ENCODE measurements around the gene PRCD.
"Not testable (repeated sequence)": the region's sequence is repeated elsewhere in the genome, so short reads cannot be mapped to it uniquely, and the experiment has no call there.

Gene PRCD

DNA sequence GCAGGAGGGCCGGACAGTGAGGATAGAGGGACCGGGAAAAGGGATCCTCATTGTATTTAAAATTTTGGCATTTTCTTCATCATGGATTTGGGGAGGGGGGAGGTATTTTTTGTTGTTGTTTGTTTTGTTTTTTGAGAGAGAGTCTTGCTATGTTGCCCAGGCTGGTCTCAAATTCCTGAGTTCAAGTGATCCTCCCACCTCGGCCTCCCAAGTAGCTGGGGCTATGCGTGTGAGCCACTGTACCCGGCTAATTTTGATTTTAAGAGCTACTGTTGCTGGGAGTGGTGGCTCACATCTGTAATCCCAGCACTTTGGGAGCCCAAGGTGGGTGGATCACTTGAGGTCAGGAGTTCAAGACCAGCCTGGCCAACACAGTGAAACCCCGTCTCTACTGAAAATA is 25.5 kb upstream of the PRCD start:
- H3K4me1 Mint-ChIP-seq (ENCODE audit: low read depth), result peaks cover 58% of the 10 kb centered on the region
- H3K27me3 Mint-ChIP-seq; H3K36me3 Mint-ChIP-seq (ENCODE audit: low read depth); H3K4me3 Mint-ChIP-seq; H3K9me3 Mint-ChIP-seq: not testable (repeated sequence)
- peak overlapping the region; percentile 97 for H3K27ac Mint-ChIP-seq

DNA sequence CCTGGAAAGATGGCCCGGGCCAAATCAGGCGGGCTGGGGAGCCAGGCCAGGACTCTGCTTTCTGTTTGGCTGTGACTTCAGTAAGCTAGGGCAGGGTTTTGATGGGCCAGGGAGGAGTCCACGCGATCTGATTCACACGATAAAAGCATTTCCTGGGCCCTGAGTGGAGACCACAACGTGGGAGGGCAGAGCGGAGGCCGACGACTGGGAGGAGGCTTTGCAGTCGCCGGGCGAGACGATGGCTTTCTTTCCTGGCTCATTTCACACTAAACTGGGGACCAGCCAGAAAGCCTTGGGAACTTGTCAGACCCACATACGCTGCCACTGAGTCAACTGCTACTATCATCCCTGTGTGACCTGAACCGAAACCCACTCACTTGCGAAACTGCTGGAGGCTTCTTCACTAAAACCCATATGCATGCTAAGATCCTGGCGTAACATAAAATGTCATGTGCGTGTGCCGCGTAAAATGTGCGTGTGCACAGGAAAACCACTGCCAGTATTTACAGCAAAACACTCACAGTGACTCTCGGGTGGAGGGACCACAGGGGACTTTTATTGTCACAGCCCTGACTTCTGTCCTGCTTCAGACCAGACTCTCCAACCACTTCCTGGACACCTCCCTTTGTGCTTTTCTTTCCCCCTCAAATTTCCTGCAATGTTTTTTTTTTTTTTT is 24.4 kb upstream of the PRCD start:
- no peaks in the 10 kb centered on the region for H3K27me3 Mint-ChIP-seq
- H3K4me3 Mint-ChIP-seq, result peak overlapping the region; percentile 69
- H3K27ac Mint-ChIP-seq, result peak overlapping the region; percentile 97
- no peaks in the 10 kb centered on the region for H3K9me3 Mint-ChIP-seq
- no peaks in the 10 kb centered on the region for H3K36me3 Mint-ChIP-seq (ENCODE audit: low read depth)
- peaks cover 58% of the 10 kb centered on the region for H3K4me1 Mint-ChIP-seq (ENCODE audit: low read depth)

DNA sequence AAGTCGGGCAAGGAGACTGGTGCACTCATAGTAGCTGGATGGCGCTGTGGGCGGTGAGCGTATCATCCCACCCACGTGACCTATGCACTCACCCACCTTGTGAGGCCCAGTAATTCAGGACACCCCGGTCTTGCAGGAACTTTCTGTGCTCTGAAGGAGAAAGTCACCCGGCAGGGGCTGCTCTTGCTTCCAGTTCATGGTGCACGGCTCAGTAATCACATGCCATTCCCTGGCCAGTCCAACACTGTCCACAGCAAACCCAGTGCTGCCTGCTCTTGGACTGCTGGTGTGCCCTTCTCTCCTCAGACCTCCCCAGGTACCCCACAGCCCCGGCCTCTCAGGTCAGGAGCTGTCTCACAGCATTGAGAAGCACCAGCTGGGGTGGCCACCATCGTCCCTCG is 22.2 kb upstream of the PRCD start:
- Mint-ChIP-seq H3K4me3 (no peak overlapping the region), H3K36me3 (ENCODE audit: low read depth) (no peaks in the 10 kb centered on the region), H3K27ac (no peak overlapping the region), H3K9me3 (no peaks in the 10 kb centered on the region), H3K4me1 (ENCODE audit: low read depth) (peaks cover 47% of the 10 kb centered on the region), H3K27me3 (no peaks in the 10 kb centered on the region)

DNA sequence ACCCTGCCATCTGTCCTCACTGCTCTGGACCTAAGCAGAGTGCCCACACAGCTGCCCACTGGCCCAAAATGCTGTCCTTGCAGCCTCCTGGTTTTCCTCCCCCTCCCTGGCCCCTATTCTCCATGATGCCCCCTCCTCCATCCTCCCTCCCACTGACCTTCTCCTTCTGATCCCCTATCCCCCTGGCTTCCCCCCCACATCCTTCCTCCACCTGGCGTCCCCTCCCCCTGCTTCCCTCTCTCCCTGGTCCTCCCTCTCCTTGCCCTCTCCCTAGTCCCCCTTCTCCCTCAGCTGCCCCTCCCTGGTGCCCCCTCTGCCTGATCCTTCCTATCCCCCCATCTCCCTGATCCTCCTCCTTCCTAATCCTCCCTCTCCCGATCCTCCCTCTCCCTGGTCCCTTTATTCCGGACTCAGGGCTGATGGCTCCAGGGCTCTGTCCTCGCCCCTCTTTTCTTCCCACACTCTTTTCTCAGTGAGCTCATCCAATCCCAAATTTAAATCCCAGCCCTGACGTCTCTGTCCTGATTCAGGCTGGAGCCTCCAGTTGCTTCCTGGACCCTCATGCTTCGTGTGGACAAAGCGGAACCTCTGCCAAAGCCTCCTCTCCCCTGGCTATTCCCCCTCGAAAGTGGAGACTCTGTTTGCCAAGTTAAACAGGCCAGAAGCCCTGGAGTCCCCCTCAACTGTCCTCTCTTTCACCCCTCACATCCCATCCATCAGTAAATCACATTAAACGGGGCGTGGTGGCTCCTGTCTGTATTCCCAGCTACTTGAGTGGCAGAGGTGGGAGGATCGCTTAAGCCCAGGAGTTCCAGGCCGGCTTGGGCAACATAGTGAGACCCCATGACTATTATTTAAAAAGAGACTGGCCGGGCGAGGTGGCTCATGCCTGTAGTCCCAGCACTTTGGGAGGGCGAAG is 20.5 kb upstream of the PRCD start:
- H3K4me3 Mint-ChIP-seq, result no peak overlapping the region
- H3K9me3 Mint-ChIP-seq, result no peaks in the 10 kb centered on the region
- no peaks in the 10 kb centered on the region for H3K36me3 Mint-ChIP-seq (ENCODE audit: low read depth)
- H3K4me1 Mint-ChIP-seq (ENCODE audit: low read depth), result peaks cover 38% of the 10 kb centered on the region
- no peaks in the 10 kb centered on the region for H3K27me3 Mint-ChIP-seq
- peak overlapping the region; percentile 38 for H3K27ac Mint-ChIP-seq

DNA sequence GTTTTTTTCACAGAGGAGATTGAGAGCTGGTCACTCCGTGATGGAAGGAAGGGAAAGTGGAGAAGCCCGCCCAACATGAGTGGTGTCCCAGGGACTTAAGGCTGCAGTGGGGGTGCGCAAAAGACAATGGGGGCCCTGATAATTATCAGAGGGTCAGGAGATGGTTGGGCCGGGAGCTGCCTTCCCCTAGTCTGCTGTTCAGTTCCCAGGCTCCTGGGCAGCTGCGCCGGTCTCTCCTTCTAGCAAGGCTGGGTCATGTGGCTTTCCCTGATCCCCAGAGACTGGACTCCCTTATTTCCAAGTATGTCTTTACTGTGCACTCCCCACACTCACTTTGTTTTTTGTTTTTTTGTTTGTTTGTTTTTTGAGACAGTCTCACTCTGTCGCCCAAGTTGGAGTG is 18.6 kb upstream of the PRCD start:
- Mint-ChIP-seq H3K9me3 (no peaks in the 10 kb centered on the region), H3K27me3 (no peaks in the 10 kb centered on the region), H3K27ac (peak overlapping the region; percentile 52), H3K4me1 (ENCODE audit: low read depth) (peaks cover 21% of the 10 kb centered on the region), H3K4me3 (no peak overlapping the region), H3K36me3 (ENCODE audit: low read depth) (no peaks in the 10 kb centered on the region)

DNA sequence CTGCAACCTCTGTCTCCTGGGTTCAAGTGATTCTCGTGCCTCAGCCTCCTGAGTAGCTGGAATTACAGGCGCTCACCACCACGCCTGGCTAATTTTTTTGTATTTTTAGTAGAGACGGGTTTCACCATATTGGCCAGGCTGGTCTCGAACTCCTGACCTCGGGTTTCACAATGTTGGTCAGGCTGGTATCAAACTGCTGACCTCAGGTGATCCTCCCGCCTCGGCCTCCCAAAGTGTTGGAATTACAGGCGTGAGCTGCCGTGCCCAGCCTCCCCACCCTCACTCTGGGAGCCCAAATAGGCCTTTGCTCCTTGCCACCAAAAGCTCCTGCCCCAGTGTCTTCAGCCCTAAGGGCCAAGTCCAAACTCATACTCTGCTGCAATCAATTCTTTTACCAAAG is 18.2 kb upstream of the PRCD start:
- H3K27ac Mint-ChIP-seq; H3K4me3 Mint-ChIP-seq; H3K27me3 Mint-ChIP-seq; H3K36me3 Mint-ChIP-seq (ENCODE audit: low read depth); H3K9me3 Mint-ChIP-seq: not testable (repeated sequence)
- peaks cover 17% of the 10 kb centered on the region for H3K4me1 Mint-ChIP-seq (ENCODE audit: low read depth)

DNA sequence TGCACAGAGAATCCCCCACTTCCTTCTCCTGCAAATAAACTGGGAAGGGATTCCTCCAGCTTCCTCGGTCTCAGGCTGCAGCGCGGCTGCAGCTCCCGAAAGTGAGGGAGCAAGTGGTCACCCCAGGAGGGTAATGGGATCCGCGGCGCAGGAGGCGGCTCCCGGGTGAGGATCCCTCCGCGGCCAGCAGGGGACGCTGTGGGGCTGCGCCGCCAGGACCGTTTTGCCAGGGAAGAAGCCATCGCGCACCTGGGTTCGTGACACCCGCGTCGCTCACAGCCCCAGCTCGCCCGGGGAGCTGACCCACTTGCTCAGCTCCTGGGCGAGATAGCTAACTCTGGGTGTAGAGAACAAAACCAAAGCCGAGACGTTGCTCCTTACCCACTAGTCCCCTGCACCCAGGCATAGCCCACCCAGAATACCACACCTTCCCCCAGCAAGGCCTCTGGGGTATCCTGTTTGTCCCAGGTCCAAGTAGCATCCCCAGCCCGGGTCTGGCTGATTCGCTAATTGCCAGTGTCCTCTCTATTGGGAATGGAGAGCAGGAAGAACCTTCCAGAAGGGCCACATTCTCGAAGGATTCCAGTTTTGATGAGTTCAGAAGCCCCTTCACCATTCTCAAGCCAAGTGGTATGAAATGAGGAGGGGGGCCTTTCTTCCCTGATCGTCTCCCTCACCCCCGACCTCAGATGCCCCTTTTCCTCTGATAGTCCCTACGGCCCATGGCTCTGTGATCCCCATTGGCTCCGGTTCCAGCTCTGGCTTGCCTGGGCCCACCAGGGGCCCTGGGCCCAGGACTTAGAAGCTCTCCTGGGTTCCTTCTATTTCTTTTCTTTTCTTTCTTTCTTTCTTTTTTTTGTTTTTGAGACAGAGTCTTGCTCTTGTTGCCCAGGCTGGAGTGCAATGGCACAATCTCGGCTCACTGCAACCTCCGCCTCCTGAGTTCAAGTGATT is 16.5 kb upstream of the PRCD start:
- no peaks in the 10 kb centered on the region for H3K9me3 Mint-ChIP-seq
- H3K27me3 Mint-ChIP-seq, result no peaks in the 10 kb centered on the region
- H3K36me3 Mint-ChIP-seq (ENCODE audit: low read depth), result no peaks in the 10 kb centered on the region
- H3K27ac Mint-ChIP-seq, result no peak overlapping the region
- H3K4me1 Mint-ChIP-seq (ENCODE audit: low read depth), result peaks cover 22% of the 10 kb centered on the region
- no peak overlapping the region for H3K4me3 Mint-ChIP-seq

DNA sequence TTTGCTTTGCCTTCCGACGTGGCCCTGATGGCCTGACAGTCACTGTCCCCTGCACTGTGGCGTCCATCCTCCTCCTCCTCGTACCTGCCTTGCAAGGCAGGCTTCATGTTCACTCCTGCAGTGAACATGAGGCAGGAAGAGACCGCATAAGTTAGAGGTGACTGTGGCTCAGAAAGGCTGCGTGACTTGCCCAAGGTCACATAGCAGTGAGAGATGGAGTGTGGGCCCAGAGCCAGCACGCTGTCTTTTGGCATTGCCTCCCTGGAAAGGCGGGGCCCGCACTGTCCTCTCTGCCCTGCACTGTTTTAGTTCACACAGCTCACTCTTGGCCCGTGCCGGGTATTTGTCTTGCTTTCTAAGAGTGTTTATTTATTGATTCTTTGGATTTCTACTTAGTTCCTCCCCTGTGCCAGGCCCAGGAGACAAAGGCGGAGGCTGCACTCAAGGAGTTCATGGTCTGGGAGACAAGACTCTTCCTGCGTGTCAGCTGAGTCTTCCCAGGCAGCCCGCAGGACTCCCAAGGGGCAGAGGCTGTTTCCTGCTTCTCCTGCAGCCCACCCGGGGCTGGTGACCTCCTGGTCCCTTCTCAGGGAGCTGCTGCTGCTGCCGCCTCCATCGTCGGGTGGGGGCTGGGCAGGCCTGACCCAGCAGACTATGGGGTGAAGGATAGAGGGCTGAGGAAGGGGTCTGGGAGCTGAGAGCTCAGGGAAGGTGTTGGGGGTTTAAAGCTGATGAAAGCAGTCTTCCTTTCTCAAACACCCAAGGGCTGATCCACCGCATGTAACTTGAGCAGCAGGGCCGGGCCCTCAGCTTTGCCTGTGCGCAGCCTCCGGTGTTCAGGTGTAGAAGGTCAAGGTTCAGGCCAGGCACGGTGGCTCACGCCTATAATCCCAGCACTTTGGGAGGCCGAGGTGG is 15.0 kb upstream of the PRCD start:
- no peaks in the 10 kb centered on the region for H3K36me3 Mint-ChIP-seq (ENCODE audit: low read depth)
- H3K27me3 Mint-ChIP-seq, result no peaks in the 10 kb centered on the region
- no peak overlapping the region for H3K27ac Mint-ChIP-seq
- no peaks in the 10 kb centered on the region for H3K9me3 Mint-ChIP-seq
- no peak overlapping the region for H3K4me3 Mint-ChIP-seq
- H3K4me1 Mint-ChIP-seq (ENCODE audit: low read depth), result peaks cover 31% of the 10 kb centered on the region

DNA sequence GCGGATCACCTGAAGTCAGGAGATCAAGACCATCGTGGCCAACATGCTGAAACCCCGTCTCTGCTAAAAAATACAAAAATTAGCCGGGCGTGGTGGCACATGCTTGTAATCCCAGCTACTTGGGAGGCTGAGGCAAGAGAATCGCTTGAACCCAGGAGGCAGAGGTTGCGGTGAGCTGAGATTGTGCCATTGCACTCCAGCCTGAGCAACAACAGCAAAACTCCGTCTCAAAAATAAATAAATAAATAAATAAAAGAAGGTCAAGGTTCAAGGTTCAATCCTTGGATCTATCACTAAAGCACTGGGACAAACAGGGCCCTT is 14.4 kb upstream of the PRCD start:
- H3K4me1 Mint-ChIP-seq (ENCODE audit: low read depth), result peaks cover 36% of the 10 kb centered on the region

DNA sequence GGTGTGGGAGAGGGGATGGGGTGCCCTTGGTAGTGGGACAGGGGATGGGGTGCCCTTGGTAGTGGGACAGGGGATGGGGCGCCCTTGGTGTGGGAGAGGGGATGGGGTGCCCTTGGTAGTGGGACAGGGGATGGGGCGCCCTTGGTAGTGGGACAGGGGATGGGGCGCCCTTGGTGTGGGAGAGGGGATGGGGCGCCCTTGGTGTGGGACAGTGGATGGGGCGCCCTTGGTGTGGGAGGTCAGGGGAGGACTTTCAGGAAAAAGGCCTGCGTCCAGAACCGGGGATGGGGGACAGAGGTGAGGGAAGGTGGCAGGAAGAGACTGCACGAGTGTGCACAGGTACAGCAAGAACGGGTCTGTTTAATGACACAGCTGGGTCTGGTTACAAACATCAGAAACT is 12.8 kb upstream of the PRCD start:
- not testable (repeated sequence) for H3K9me3 Mint-ChIP-seq; H3K36me3 Mint-ChIP-seq (ENCODE audit: low read depth); H3K27me3 Mint-ChIP-seq; H3K27ac Mint-ChIP-seq
- Mint-ChIP-seq H3K4me3 (peak overlapping the region; percentile 53), H3K4me1 (ENCODE audit: low read depth) (peaks cover 36% of the 10 kb centered on the region)

More for the DNA sequence above, 14.4 kb upstream of the PRCD start:
- H3K27ac Mint-ChIP-seq; H3K9me3 Mint-ChIP-seq; H3K27me3 Mint-ChIP-seq; H3K36me3 Mint-ChIP-seq (ENCODE audit: low read depth); H3K4me3 Mint-ChIP-seq: not testable (repeated sequence)

DNA sequence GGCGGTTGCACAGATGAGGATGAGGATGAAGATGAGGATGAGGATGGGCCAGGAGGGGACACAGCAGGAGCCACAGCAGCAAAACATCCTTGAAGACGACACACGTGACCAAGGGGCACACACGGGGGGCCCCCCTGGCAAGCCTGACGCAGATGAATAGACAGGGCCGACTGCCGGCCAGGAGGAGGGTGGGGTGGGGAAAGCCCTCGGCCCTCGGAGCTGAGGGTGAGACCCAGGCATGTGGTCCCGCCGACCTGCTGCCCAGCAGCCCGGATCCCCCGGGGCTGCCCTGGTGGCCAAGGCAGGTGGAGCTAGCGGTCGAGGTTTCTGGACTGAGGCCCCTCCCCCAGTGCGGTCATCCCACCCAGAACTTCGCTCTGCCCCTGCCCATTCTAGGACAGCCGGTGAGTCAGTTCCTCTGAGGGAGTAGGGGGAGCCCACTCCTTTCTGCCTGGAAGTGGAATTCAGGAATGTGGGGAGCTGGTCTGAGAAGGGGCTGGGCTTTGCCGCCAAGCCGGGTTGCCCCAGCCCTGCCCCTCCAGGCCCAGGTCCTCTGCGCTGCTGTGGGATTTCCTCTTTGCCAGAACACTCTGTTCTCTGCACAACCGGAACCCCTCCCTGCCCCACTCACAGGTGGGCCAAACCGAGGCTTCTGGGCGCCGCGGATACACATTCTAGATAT is 12.3 kb upstream of the PRCD start:
- no peak overlapping the region for H3K27ac Mint-ChIP-seq
- no peaks in the 10 kb centered on the region for H3K27me3 Mint-ChIP-seq
- H3K4me1 Mint-ChIP-seq (ENCODE audit: low read depth), result peaks cover 36% of the 10 kb centered on the region
- peak overlapping the region; percentile 53 for H3K4me3 Mint-ChIP-seq
- no peaks in the 10 kb centered on the region for H3K36me3 Mint-ChIP-seq (ENCODE audit: low read depth)
- no peaks in the 10 kb centered on the region for H3K9me3 Mint-ChIP-seq

DNA sequence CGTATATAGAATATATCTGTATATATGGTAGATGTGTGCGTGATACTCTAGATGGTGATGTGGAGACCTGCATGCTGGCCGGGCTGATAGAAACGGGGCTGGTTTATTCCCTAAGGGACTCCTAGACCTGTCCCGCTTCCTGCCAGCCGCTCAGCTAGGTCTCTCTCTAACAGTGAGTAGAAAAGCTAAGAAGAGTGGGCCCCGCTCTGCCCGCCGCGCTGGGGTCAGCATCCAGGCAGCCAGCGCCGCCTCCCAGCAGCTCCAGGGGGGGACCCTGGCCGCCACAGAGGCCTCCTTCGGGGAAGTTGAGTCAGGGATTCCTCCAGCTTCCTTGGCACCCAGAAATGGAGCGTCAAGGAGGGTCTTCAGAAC is 11.7 kb upstream of the PRCD start:
- Mint-ChIP-seq H3K9me3 (no peaks in the 10 kb centered on the region), H3K36me3 (ENCODE audit: low read depth) (no peaks in the 10 kb centered on the region), H3K27me3 (no peaks in the 10 kb centered on the region), H3K4me3 (peak overlapping the region; percentile 59), H3K4me1 (ENCODE audit: low read depth) (peaks cover 33% of the 10 kb centered on the region), H3K27ac (peak overlapping the region; percentile 75)

DNA sequence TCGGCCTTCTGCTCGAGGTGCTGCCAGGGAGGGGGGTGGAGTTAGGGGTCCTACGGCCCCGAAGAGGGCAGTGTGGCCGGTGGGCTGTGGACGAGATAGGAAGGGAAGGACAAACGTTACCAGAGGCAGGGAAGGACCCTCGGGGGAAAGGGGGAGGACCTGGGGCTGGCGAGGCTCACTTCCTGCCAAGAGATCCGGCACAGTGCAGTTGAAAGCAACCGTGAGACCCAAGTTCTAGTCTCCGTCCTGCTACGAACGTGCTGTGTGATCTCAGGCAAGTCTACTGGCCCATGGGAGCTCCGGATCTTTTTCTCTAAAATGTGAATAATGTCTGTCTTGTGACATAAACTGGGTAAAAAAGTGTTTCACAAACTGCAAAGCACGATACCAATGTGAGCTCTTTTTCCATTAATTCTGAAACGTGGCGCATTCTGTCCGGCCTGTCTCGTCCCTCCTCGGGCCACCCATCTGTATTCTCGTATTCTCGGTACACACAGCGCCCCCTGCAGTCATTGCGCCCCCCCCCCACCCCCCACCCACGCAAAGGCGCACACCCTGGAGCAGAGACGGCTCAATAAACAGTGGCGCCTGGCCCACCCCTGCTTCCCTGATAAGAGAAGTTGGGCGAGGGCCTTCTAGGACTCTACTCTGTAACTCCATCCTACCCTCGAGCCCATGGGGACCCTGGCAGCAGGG is 11.2 kb upstream of the PRCD start:
- no peaks in the 10 kb centered on the region for H3K9me3 Mint-ChIP-seq
- H3K36me3 Mint-ChIP-seq (ENCODE audit: low read depth), result no peaks in the 10 kb centered on the region
- peak overlapping the region; percentile 59 for H3K4me3 Mint-ChIP-seq
- H3K27me3 Mint-ChIP-seq, result no peaks in the 10 kb centered on the region
- peaks cover 31% of the 10 kb centered on the region for H3K4me1 Mint-ChIP-seq (ENCODE audit: low read depth)
- peak overlapping the region; percentile 68 for H3K27ac Mint-ChIP-seq

All from stimulated activated naive CD8-positive, alpha-beta T cell treated with anti-CD3 and anti-CD28 coated beads, Interleukin-15, Interleukin-2, amounts not matched to agents 100 ng/mL and 50 ng/mL, for 24 hours (primary cell).